Prostate gland (tissue), 2 donors: ENCODE measurements around the gene CERCAM. TPM values are rescaled to one million over a fixed set of nuclear protein-coding genes. Genes with fewer than 3 reads are reported as not detected.

Experiments used
- DNase-seq: peaks from one replicate; pipeline ENCODE4 v3.0.0-alpha.2; 2019; ENCODE audit warnings: low spot score
- H3K27ac ChIP-seq, 2 donors: fragments of 200-600 bp; sonication (generic); 2 replicates each; pipeline ENCODE4 v1.5.1; 2017 to 2019
- H3K27me3 ChIP-seq: fragments of 200-600 bp; sonication (generic); replicated peaks from 2 replicates; pipeline ENCODE4 v1.5.1; 2019; ENCODE audit not compliant: insufficient read depth
- H3K36me3 ChIP-seq, 2 donors: fragments of 200-600 bp; sonication (generic); 1 replicate in 1 of 2; 2 replicates in 1 of 2; pipeline versions ENCODE4 v1.5.1 to v1.8.1; 2017 to 2019
- H3K4me1 ChIP-seq: fragments of 200-600 bp; sonication (generic); replicated peaks from 2 replicates; pipeline ENCODE4 v1.5.1; 2019
- H3K4me3 ChIP-seq, 2 donors: fragments of 200-600 bp; sonication (generic); 2 replicates each; pipeline ENCODE4 v1.5.1; 2017 to 2019
- H3K9me3 ChIP-seq: fragments of 200-600 bp; sonication (generic); 2 replicates; pipeline ENCODE4 v1.5.1; 2017
- POLR2A ChIP-seq: fragments of 450-650 bp; IDR thresholded peaks from one replicate; pipeline ENCODE4 v1.6.1; 2016; ENCODE audit warnings: antibody characterized with exemption, mild to moderate bottlenecking
- POLR2AphosphoS5 ChIP-seq: sonication (generic); formaldehyde crosslinking; IDR thresholded peaks from one replicate; pipeline ENCODE4 v1.6.1; 2017; ENCODE audit warnings: antibody characterized with exemption
- WGBS: methylation state at CpG from one replicate; pipeline ENCODE4 v1.1.5; 2018; 5-methylcytosine and 5-hydroxymethylcytosine counted together
- intact Hi-C: fragments of 100-400 bp; cut with DNase I; formaldehyde crosslinking; loops from one replicate; pipeline ENCODE4 v1.14.2; 2022
- total RNA-seq, 2 donors: library from RNA; depleted of rRNA; stranded (reverse); fragments of >200 nt; gene quantifications; one replicate each; pipeline ENCODE4 v1.1.0, GENCODE V29; 2016
- TF ChIP-seq, protein P1 (sequence below), 4 experiments: fragments of 200-600 bp in 2 of 4; fragments of 450-650 bp in 2 of 4; sonication (generic) in 2 of 4; IDR thresholded peaks; 1 replicate in 3 of 4; 2 replicates in 1 of 4; pipeline ENCODE4 v1.5.1; 2016 to 2019; ENCODE audit warnings: antibody characterized with exemption in 4 of 4, mild to moderate bottlenecking in 2 of 4, moderate library complexity in 2 of 4

The CERCAM gene
- total RNA-seq, 2 donors from 2014 or later = 25.3 to 30.5 TPM

DNA sequence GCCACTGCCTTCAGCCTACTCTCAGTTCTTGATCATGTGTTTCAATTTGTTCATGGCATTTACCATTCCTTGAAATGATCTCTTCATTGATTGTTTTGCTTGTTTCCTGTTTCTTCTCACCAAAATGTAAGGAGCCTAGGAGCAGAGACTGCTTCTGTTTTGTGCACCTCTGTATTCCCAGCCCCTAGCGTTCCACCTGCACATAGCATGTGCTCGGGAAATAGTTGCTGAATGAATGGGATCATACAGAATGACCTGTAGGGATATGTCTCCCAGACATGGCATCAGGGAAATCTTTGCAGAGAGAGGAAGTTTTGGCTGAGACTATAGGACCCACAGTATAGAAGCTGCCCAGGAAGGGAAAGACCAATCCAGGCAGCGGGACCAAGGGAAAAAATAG is 6.2 kb upstream of the CERCAM start:
- no peak for DNase-seq
- Histone ChIP-seq H3K4me1 (no peaks in the 10 kb centered on the region), H3K4me3 (no peak overlapping the region), H3K9me3 (no peaks in the 10 kb centered on the region), H3K27ac (no peak overlapping the region), H3K36me3 (no peaks in the 10 kb centered on the region), H3K27me3 (no peaks in the 10 kb centered on the region)
- intact Hi-C loops = loop anchor here (5.0 kb wide), 1 partner anchor 52 kb away; no protein-coding TSS in a partner anchor
- TF ChIP-seq, protein P1, sequence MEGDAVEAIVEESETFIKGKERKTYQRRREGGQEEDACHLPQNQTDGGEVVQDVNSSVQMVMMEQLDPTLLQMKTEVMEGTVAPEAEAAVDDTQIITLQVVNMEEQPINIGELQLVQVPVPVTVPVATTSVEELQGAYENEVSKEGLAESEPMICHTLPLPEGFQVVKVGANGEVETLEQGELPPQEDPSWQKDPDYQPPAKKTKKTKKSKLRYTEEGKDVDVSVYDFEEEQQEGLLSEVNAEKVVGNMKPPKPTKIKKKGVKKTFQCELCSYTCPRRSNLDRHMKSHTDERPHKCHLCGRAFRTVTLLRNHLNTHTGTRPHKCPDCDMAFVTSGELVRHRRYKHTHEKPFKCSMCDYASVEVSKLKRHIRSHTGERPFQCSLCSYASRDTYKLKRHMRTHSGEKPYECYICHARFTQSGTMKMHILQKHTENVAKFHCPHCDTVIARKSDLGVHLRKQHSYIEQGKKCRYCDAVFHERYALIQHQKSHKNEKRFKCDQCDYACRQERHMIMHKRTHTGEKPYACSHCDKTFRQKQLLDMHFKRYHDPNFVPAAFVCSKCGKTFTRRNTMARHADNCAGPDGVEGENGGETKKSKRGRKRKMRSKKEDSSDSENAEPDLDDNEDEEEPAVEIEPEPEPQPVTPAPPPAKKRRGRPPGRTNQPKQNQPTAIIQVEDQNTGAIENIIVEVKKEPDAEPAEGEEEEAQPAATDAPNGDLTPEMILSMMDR (IDR thresholded peaks at IDR 0.05) = no peak
- 60% methylated on average over 3 of the region's 3 CpGs for WGBS

DNA sequence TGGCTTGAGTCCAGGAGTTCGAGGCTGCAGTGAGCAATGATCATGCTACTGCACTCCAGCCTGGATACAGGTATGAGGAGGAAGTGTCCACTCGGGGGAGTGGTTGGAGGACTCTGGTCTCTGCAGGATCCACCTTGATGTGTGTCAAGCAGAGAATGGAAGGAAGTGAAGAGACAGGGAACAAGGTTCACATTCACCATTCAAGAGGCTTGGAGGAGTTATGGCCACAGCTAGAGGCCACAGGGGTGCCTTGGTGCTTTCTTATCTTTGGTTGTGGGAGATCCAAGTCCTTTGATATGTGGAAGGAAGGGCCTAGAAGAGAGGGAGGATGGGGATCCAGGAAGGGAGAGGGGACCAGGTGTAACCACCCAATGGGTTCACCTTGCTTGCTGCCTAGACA is 5.4 kb upstream of the CERCAM start:
- Histone ChIP-seq H3K4me1 (no peaks in the 10 kb centered on the region), H3K4me3 (no peak overlapping the region), H3K27me3 (no peaks in the 10 kb centered on the region), H3K9me3 (no peaks in the 10 kb centered on the region), H3K36me3 (no peaks in the 10 kb centered on the region), H3K27ac (no peak overlapping the region)
- no peak for DNase-seq
- no peak for TF ChIP-seq POLR2A
- TF ChIP-seq POLR2AphosphoS5 = no peak
- TF ChIP-seq, protein P1 (IDR thresholded peaks at IDR 0.05) = no peak
- 96% methylated on average over 2 of the region's 2 CpGs for whole genome bisulfite sequencing
- intact Hi-C loops = no loop called here

DNA sequence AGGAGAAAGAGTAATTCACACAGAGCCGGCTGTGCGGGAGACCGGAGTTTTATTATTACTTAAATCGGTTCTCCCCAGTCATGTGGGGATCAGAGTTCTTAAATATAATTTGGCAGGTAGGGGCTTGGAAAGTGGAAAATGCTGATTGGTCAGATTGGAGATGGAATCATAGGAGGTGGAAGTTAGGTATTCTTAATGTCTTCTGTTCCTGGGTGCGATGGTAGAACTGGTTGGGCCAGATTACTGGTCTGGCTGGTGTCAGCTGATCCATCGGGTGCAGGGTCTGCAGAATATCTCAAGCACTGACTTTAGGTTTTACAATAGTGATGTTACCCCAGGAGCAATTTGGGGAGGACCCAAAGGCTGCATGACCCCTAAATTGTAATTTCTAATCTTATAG is 4.6 kb upstream of the CERCAM start:
- Histone ChIP-seq H3K4me3 (no peak overlapping the region), H3K9me3 (no peaks in the 10 kb centered on the region), H3K36me3 (no peaks in the 10 kb centered on the region), H3K4me1 (no peaks in the 10 kb centered on the region), H3K27me3 (no peaks in the 10 kb centered on the region), H3K27ac (no peak overlapping the region)
- TF ChIP-seq POLR2A (no peak), POLR2AphosphoS5 (peak; percentile 39)
- TF ChIP-seq, protein P1 (IDR thresholded peaks at IDR 0.05) = no peak
- peak; percentile 59 for DNase-seq
- 38% methylated on average over 6 of the region's 6 CpGs for WGBS
- intact Hi-C loops = no loop called here

DNA sequence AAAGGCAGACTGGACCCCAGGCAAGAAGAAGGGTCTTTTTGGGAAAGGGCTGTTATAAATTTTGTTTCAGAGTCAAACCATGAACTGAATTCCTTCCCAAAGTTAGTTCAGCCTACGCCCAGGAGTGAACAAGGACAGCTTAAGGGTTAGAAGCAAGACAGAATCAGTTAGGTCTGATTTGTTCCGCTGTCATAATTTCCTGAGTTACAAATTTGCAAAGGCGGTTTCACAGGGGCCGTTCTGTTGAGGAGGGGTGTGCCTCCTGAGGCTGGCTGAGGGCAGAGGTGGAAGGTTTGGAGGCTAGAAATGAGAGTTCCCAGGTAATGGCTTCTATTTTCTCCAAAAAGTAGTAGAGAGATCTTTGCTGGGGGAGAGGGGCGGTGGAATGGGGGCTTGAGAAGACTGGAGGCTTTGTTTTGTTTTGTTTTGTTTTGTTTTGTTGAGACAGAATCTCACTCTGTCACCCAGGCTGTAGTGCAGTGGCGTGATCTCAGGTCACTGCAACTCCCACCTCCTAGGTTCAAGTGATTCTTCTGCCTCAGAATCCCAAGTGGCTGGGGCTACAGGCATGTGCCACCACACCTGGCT is 4.1 kb upstream of the CERCAM start:
- no peak overlapping the region for H3K4me3 ChIP-seq
- TF ChIP-seq, protein P1 (IDR thresholded peaks at IDR 0.05) = no peak
- TF ChIP-seq POLR2AphosphoS5 (no peak), POLR2A (no peak)
- H3K36me3 ChIP-seq = no peaks in the 10 kb centered on the region
- no peak overlapping the region for H3K27ac ChIP-seq
- DNase-seq = no peak
- intact Hi-C loops = no loop called here
- no peaks in the 10 kb centered on the region for H3K9me3 ChIP-seq
- H3K27me3 ChIP-seq = no peaks in the 10 kb centered on the region
- 61% methylated on average over 6 of the region's 6 CpGs for WGBS
- H3K4me1 ChIP-seq = no peaks in the 10 kb centered on the region

- Histone ChIP-seq H3K27ac (no peak overlapping the region), H3K4me3 (peak overlapping the region; percentile 88 to 91), H3K27me3 (no peaks in the 10 kb centered on the region), H3K4me1 (no peaks in the 10 kb centered on the region), H3K36me3 (no peaks in the 10 kb centered on the region), H3K9me3 (no peaks in the 10 kb centered on the region)
- no peak for TF ChIP-seq POLR2A
- no peak for DNase-seq
- intact Hi-C loops = no loop called here
- 14% methylated on average over 28 of the region's 28 CpGs for WGBS
These were observed 1.4 kb upstream of the CERCAM start for GRCh38 chr9:128419061-128419925.
